Measurements from ENCODE around the gene ZNF628. TPM values are rescaled to one million over a fixed set of nuclear protein-coding genes. Genes with fewer than 3 reads are reported as not detected.

ZNF628 gene
- 3.2 and 4.9 TPM in 2 replicates for total RNA-seq

GRCh38 chr19:55476100-55476775 lies at the start of gene ZNF628:
ZNF628 (plus strand) TSS chr19:55476617; CDS start chr19:55479911, 3,294 bp downstream.

DNA sequence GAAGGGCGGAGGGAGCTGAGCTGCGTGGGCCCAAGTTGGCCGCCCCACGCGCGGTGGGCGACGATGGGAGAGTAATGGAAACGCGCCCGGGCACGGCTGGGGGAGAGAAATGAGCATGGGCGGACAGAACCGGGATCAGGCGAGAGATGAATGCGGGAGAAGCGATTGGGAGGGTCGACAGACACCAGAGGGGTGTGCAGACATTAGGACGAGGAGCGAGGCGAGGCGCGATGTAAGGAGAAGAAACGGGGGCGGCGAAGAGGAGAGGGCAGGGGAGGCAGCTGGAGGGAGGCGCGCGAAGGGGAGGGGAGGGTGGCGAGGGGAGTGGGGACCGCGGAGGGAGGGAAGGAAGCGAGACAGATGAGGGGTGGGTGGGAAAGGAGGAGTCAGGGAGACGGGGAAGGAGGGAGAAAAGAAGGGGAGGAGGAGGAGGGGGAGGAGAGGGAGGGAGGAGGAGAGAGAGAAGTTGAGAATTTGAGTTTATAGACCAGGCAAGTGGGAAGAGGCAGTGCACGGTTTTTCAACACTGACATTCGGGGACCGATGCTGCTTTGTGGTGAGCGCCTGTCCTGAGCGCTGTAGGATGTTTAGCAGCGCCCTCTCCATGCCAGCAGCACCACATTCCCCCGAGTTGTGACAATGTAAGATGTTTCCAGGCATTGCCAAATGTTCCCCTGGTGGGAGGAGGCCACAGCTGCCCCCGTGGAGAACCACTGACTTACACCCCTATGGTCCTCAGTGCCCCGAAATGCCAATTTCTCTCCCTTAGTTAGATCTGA lies 33.2 kb upstream of the ZNF628 start, which contains the start of gene SHISA7:
Gene SHISA7, minus strand, starts transcription at position 256 of the 779 bp plus-strand sequence. CDS start 437 bp downstream, outside the sequence.

GRCh38 chr19:55461259-55461973 lies 15.0 kb upstream of the ZNF628 start, which contains the start of gene ISOC2:
ISOC2 (minus strand) TSS chr19:55461642; CDS start chr19:55456486, 5,156 bp downstream.

GRCh38 chr19:55464662-55465054 lies 11.8 kb upstream of the ZNF628 start, which contains the start of gene C19orf85:
C19orf85 (minus strand) TSS chr19:55464751; CDS start chr19:55464554, 197 bp downstream.

DNA sequence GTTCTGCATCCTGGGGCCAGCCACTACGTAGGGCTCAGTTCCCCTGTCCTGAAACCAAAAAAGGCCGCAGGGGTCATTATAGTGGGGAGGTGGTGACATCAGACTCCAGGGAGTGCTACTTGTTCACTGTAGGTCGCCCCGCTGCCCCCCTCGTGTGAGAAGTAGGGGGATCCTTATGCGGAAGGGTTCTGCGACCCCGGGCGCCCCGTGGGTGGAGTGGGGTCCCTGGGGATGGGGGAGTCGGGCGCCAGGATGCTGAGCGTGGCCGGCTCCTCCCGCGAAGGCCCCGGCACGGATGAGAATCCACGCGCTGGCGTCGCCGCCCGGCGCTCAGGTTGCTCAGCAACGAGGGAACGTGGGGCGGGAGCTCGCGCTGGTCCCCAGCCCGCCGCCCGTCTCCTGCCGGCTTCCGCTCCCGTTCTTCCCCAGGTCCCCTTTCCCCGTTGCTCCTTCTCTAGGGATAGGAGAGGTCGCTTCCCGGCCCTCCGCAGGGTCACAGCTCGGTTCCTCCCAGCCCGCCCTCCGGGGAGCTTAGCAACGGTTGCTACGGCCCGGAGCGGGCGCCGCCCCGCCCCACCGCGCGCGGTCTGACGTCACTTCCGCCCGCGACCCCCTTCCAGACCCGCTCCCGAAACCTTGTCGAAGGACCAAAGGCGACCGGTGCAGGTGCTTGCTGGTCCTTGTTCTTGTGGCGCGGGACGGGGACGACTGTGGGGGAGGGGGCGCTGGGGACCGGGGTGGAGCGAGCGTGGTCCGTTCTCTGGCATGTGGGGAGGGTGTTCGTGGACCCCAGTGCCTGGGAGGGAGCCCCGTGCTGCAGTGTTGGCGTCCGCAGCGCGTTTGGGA lies 8.4 kb downstream of the ZNF628 start, which contains the start of gene NAT14:
Gene NAT14, plus strand, starts transcription at position 596 of the 846 bp plus-strand sequence. CDS start 521 bp downstream, outside the sequence.

GRCh38 chr19:55487924-55488687 lies 11.7 kb downstream of the ZNF628 start, which contains the start of gene SSC5D:
SSC5D (plus strand) TSS chr19:55488436; CDS start chr19:55488590, 154 bp downstream.

Other genes with a start within 250 kb of the ZNF628 start
- gene TMEM86B, start 247.9 kb upstream of the ZNF628 start, total RNA-seq: 1.6 and 3.6 TPM in 2 replicates
- 42.9 and 47.7 TPM in 2 replicates for gene PPP6R1, start 217.6 kb upstream of the ZNF628 start, total RNA-seq
- 23.4 and 28.8 TPM in 2 replicates for gene HSPBP1, start 196.5 kb upstream of the ZNF628 start, total RNA-seq
- 4.9 and 5.1 TPM in 2 replicates for gene BRSK1, start 192.6 kb upstream of the ZNF628 start, total RNA-seq
- gene TMEM150B, start 151.3 kb upstream of the ZNF628 start, total RNA-seq: not detected in 2 replicates
- 6.5 and 8.0 TPM in 2 replicates for gene KMT5C, start 136.7 kb upstream of the ZNF628 start, total RNA-seq
- not detected in 2 replicates for gene COX6B2, start 121.9 kb upstream of the ZNF628 start, total RNA-seq
- gene GARIN5B, start 113.4 kb upstream of the ZNF628 start, total RNA-seq: not detected in 2 replicates
- gene IL11, start 106.2 kb upstream of the ZNF628 start, total RNA-seq: 1.8 and 3.9 TPM in 2 replicates
- gene TMEM190, start 99.8 kb upstream of the ZNF628 start, total RNA-seq: not detected in 2 replicates
- 0.16 TPM in 1 of 2 replicates, not detected in the other for gene TMEM238, start 92.3 kb upstream of the ZNF628 start, total RNA-seq
- gene RPL28, start 90.7 kb upstream of the ZNF628 start, total RNA-seq: 184 and 254 TPM in 2 replicates
- 26.6 and 29.0 TPM in 2 replicates for gene UBE2S, start 68.8 kb upstream of the ZNF628 start, total RNA-seq
- not detected in 2 replicates for gene SHISA7, start 33.3 kb upstream of the ZNF628 start, total RNA-seq
- gene ISOC2, start 15.0 kb upstream of the ZNF628 start, total RNA-seq: 80.3 and 91.3 TPM in 2 replicates
- gene C19orf85, start 11.9 kb upstream of the ZNF628 start, total RNA-seq: not detected in 2 replicates
- 14.1 and 14.5 TPM in 2 replicates for gene NAT14, start 8.6 kb downstream of the ZNF628 start, total RNA-seq
- 48.0 and 60.0 TPM in 2 replicates for gene SSC5D, start 11.8 kb downstream of the ZNF628 start, total RNA-seq
- gene SBK2, start 60.5 kb downstream of the ZNF628 start, total RNA-seq: 0.16 TPM in 1 of 2 replicates, not detected in the other
- gene SBK3, start 68.9 kb downstream of the ZNF628 start, total RNA-seq: 0.12 and 0.81 TPM in 2 replicates
- gene ZNF579, start 104.2 kb downstream of the ZNF628 start, total RNA-seq: 8.9 and 9.4 TPM in 2 replicates
- 3.9 and 7.3 TPM in 2 replicates for gene FIZ1, start 122.9 kb downstream of the ZNF628 start, total RNA-seq
- gene ZNF524, start 123.7 kb downstream of the ZNF628 start, total RNA-seq: 10.2 and 10.4 TPM in 2 replicates
- 1.7 and 2.4 TPM in 2 replicates for gene ZNF865, start 129.0 kb downstream of the ZNF628 start, total RNA-seq
- gene ZNF784, start 147.9 kb downstream of the ZNF628 start, total RNA-seq: 7.0 and 8.5 TPM in 2 replicates
- 7.0 and 8.6 TPM in 2 replicates for gene ZNF580, start 164.4 kb downstream of the ZNF628 start, total RNA-seq
- 19.3 and 22.2 TPM in 2 replicates for gene ZNF581, start 167.0 kb downstream of the ZNF628 start, total RNA-seq
- 11.8 and 13.3 TPM in 2 replicates for gene CCDC106, start 171.6 kb downstream of the ZNF628 start, total RNA-seq
- 84.6 and 96.1 TPM in 2 replicates for gene U2AF2, start 178.4 kb downstream of the ZNF628 start, total RNA-seq
- 79.2 and 93.9 TPM in 2 replicates for gene EPN1, start 198.6 kb downstream of the ZNF628 start, total RNA-seq

All from hair follicle dermal papilla cell (primary cell).